PFSK-1 (cell line): ENCODE results near the gene SUPT7L. TPM values are rescaled to one million over a fixed set of nuclear protein-coding genes. Genes with fewer than 3 reads are reported as not detected.

ENCODE experiments used
- FOXP2 ChIP-seq: optimal IDR thresholded peaks from 2 replicates; pipeline ENCODE3; 2011; ENCODE audit warnings: borderline replicate concordance, control low read depth, inconsistent platforms; ENCODE audit not compliant: insufficient read depth; ENCODE audit errors: extremely low read length, extremely low read depth
- POLR2AphosphoS5 ChIP-seq: IDR thresholded peaks from 2 replicates; pipeline ENCODE4 v1.6.1; 2012; ENCODE audit warnings: low read depth, mild to moderate bottlenecking, control low read depth, low read length, moderate library complexity
- SIN3A ChIP-seq: IDR thresholded peaks from 2 replicates; pipeline ENCODE4 v1.6.1; 2012; ENCODE audit warnings: mild to moderate bottlenecking, low read length, moderate library complexity, borderline replicate concordance; ENCODE audit not compliant: insufficient read depth
- TAF1 ChIP-seq: IDR thresholded peaks from 2 replicates; pipeline ENCODE4 v1.6.1; 2012; ENCODE audit warnings: low read length, control low read depth, borderline replicate concordance; ENCODE audit not compliant: insufficient read depth
- polyA plus RNA-seq: library from polyadenylated mRNA; unstranded; fragments of >200 nt; gene quantifications from one replicate; pipeline ENCODE4 v1.2.1, GENCODE V29; 2012; ENCODE audit warnings: low read depth, missing spikeins; ENCODE audit not compliant: insufficient read length
- TF ChIP-seq, protein P1 (sequence below), 2 experiments: IDR thresholded peaks; 2 replicates each; pipeline versions ENCODE4 v1.6.1 to v1.8.0; 2011 to 2012; ENCODE audit warnings: low read depth in 2 of 2, low read length in 2 of 2, control low read depth in 1 of 2, inconsistent platforms in 1 of 2, mild to moderate bottlenecking in 1 of 2, moderate library complexity in 1 of 2; ENCODE audit not compliant: insufficient read depth in 1 of 2

The SUPT7L gene, protein sequence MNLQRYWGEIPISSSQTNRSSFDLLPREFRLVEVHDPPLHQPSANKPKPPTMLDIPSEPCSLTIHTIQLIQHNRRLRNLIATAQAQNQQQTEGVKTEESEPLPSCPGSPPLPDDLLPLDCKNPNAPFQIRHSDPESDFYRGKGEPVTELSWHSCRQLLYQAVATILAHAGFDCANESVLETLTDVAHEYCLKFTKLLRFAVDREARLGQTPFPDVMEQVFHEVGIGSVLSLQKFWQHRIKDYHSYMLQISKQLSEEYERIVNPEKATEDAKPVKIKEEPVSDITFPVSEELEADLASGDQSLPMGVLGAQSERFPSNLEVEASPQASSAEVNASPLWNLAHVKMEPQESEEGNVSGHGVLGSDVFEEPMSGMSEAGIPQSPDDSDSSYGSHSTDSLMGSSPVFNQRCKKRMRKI
- polyA plus RNA-seq: 26.6 TPM

DNA sequence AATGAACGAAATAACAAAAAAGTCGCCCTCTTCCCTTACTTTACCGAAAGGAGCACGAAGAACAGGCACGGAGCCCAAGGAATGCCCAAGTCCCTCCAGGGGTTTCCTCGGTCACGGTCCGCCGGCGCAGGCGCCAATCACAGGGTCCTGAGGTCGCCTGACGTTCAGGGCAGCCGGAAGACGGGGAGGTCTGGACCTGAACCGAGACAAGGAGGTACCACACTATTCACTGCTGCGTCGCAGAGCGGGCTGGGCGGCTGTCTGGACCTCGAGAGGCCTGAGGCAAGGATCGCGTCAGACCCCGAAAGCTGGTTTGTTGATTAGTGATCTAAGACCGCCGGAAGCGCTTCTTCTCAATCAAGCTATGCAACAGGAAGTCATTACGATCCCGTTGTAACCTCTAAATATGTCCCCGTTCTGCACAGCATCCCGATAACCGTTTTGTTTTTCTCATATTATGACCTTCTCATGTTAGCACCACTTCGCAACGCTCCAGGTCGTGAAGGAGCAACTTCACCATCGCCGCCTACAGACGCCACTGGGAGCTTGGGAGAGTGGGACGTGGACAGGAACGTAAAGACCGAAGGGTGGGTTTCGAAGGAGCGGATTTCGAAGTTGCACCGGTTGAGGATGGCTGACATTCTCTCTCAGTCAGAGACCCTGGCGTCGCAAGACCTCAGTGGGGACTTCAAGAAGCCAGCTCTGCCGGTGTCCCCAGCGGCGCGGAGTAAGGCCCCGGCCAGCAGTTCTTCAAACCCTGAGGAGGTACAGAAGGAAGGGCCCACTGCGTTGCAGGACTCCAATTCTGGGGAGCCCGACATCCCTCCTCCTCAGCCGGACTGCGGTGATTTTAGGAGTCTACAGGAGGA, at the start of gene SUPT7L, which contains the start of gene SLC4A1AP:
SUPT7L (minus strand) TSS at position 330 of the 869 bp plus-strand sequence. CDS start 1,422 bp downstream, outside the sequence.
SLC4A1AP (plus strand) TSS at position 605 of the 869 bp plus-strand sequence; CDS start at position 631, 26 bp downstream.
- TF ChIP-seq POLR2AphosphoS5 (peak; percentile 49), SIN3A (no peak; the same call in 1 of the 2 replicates), TAF1 (peak; percentile 93), FOXP2 (peak; percentile 54)
- TF ChIP-seq, protein P1, sequence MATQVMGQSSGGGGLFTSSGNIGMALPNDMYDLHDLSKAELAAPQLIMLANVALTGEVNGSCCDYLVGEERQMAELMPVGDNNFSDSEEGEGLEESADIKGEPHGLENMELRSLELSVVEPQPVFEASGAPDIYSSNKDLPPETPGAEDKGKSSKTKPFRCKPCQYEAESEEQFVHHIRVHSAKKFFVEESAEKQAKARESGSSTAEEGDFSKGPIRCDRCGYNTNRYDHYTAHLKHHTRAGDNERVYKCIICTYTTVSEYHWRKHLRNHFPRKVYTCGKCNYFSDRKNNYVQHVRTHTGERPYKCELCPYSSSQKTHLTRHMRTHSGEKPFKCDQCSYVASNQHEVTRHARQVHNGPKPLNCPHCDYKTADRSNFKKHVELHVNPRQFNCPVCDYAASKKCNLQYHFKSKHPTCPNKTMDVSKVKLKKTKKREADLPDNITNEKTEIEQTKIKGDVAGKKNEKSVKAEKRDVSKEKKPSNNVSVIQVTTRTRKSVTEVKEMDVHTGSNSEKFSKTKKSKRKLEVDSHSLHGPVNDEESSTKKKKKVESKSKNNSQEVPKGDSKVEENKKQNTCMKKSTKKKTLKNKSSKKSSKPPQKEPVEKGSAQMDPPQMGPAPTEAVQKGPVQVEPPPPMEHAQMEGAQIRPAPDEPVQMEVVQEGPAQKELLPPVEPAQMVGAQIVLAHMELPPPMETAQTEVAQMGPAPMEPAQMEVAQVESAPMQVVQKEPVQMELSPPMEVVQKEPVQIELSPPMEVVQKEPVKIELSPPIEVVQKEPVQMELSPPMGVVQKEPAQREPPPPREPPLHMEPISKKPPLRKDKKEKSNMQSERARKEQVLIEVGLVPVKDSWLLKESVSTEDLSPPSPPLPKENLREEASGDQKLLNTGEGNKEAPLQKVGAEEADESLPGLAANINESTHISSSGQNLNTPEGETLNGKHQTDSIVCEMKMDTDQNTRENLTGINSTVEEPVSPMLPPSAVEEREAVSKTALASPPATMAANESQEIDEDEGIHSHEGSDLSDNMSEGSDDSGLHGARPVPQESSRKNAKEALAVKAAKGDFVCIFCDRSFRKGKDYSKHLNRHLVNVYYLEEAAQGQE (IDR thresholded peaks at IDR 0.05; ENCODE audit: insufficient read depth in 1 of 2, low read depth in 2 of 2, low read length in 2 of 2): no peak

DNA sequence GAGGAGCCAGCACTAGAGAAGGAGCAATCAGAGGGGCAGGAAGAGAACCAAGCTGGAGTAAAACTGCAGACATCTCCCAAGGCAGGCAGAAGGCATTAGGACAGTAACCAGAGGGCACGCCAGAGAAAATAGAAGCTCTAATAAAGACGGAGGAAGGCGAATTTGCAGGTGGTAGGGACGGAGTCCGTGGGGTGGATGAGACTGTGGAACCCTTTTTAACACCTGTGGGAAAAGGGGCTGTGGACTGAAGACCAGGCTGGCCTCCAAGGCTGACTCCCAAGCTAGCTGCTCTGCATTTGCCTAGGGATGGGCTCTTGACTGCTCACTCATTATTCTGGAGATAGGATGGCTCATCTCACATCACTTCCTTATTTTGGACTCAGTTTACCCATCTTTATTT, 49.8 kb upstream of the SUPT7L start:
- TF ChIP-seq POLR2AphosphoS5: no peak
- TF ChIP-seq TAF1: no peak
- TF ChIP-seq, protein P1 (IDR thresholded peaks at IDR 0.05; ENCODE audit: insufficient read depth in 1 of 2, low read depth in 2 of 2, low read length in 2 of 2): no peak
- TF ChIP-seq FOXP2: no peak
- TF ChIP-seq SIN3A: no peak

DNA sequence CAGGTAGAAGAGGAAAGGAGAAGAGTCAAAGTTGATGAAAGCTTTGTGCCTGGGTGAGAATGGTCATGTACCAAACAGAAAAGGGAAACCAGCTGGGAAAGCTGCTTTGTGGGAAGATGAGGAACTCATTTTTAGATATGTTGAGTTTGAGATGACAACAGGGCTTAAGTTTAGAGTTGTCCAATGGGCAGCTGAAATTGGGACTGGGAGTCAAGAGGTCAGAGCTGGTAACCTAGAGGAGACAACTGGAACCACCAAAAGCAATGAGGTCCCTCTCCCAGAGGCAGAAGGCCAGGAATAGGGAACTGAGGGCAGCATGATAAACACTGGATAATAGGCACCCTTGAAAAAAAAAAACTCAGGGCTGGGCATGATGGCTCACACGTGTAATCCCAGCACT, 49.1 kb upstream of the SUPT7L start:
- TF ChIP-seq TAF1: no peak
- TF ChIP-seq SIN3A: no peak
- TF ChIP-seq, protein P1 (IDR thresholded peaks at IDR 0.05; ENCODE audit: insufficient read depth in 1 of 2, low read depth in 2 of 2, low read length in 2 of 2): no peak
- no peak for TF ChIP-seq FOXP2
- no peak for TF ChIP-seq POLR2AphosphoS5

DNA sequence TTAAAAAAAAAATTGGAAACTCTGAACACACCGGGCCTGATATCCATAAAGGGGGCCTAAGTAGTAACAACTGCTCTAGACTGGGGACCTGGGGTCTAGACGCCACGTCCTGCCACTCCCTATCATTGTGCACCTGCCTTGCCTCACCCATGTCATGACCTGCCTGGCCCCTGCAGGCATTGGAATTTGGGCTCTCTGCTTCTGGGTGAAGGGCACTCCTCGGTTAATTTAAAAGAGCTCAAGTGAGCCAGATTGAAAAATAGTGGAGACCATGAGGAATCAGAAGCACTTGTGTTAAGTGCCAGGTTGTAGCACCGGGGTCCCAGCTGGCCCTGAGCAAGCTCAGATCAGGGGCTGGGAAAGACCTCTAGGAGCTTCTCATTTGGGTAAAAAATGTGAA, 48.4 kb upstream of the SUPT7L start:
- TF ChIP-seq, protein P1 (IDR thresholded peaks at IDR 0.05; ENCODE audit: insufficient read depth in 1 of 2, low read depth in 2 of 2, low read length in 2 of 2): no peak
- TF ChIP-seq TAF1: no peak
- no peak for TF ChIP-seq POLR2AphosphoS5
- TF ChIP-seq SIN3A: no peak
- TF ChIP-seq FOXP2: no peak
